Naive B cell (primary cell): ENCODE data around the gene ANO2. TPM values are rescaled to one million over a fixed set of nuclear protein-coding genes. Genes with fewer than 3 reads are reported as not detected.

Experiments
- ATAC-seq, 2 donors: fragments of 150-1000 bp; cut with Tn5 transposase; 2 replicates each; pipeline ENCODE4 v1.10.0; 2021; ENCODE audit warnings: low read depth in 2 of 2, mild to moderate bottlenecking in 2 of 2, moderate library complexity in 2 of 2
- DNase-seq: peaks from one replicate; pipeline ENCODE4 v3.0.0; 2022
- H3K27ac Mint-ChIP-seq, 6 donors: one replicate each; pipeline ENCODE4 v1.8.0; 2020 to 2022; ENCODE audit warnings: mild to moderate bottlenecking in 6 of 6, mixed read lengths in 6 of 6, moderate library complexity in 5 of 6, inconsistent platforms in 2 of 6
- H3K27me3 Mint-ChIP-seq, 3 donors: one replicate each; pipeline ENCODE4 v1.8.0; 2021 to 2022; ENCODE audit warnings: mixed read lengths in 3 of 3, mild to moderate bottlenecking in 1 of 3
- H3K36me3 Mint-ChIP-seq, 2 donors: one replicate each; pipeline ENCODE4 v1.8.0; 2020 to 2022; ENCODE audit warnings: mixed read lengths in 2 of 2, inconsistent platforms in 1 of 2, mild to moderate bottlenecking in 1 of 2
- H3K4me1 Mint-ChIP-seq, 3 donors: one replicate each; pipeline ENCODE4 v1.8.0; 2020 to 2022; ENCODE audit warnings: mixed read lengths in 3 of 3, inconsistent platforms in 1 of 3, mild to moderate bottlenecking in 1 of 3, moderate library complexity in 1 of 3
- H3K4me3 Mint-ChIP-seq, 8 donors: one replicate each; pipeline ENCODE4 v1.8.0; 2020 to 2022; ENCODE audit warnings: mild to moderate bottlenecking in 8 of 8, mixed read lengths in 8 of 8, moderate library complexity in 8 of 8, inconsistent platforms in 2 of 8
- H3K9me3 Mint-ChIP-seq, 7 donors: one replicate each; pipeline ENCODE4 v1.8.0; 2020 to 2022; ENCODE audit warnings: mixed read lengths in 7 of 7, mild to moderate bottlenecking in 5 of 7, inconsistent platforms in 2 of 7, moderate library complexity in 1 of 7
- polyA plus RNA-seq, 6 donors: library from polyadenylated mRNA; unstranded; fragments of 300-500 nt; fragmentation: Illumina TruSeq; gene quantifications; one replicate each; pipeline ENCODE4 v1.2.3, GENCODE V29; 2021; ENCODE audit warnings: low read depth in 6 of 6

ANO2 gene
- polyA plus RNA-seq, 6 donors from 2014 or later: not detected

- H3K4me1 Mint-ChIP-seq: no peaks in the 10 kb centered on the region
- H3K4me3 Mint-ChIP-seq: no peak overlapping the region
- H3K36me3 Mint-ChIP-seq: no peaks in the 10 kb centered on the region
- H3K27me3 Mint-ChIP-seq: peaks cover 3 to 17% (median 4%) of the 10 kb centered on the region in 3 donors
- H3K9me3 Mint-ChIP-seq: peaks cover 0 to 4% (median 0%) of the 10 kb centered on the region in 7 donors
- peak overlapping the region in 1 of 6 donors; percentile 14 for H3K27ac Mint-ChIP-seq
- DNase-seq (no peak), ATAC-seq (no peak)
Observed at GRCh38 chr12:5581019-5581418, 364.0 kb downstream of the ANO2 start.

- Mint-ChIP-seq H3K27ac (no peak overlapping the region), H3K4me1 (no peaks in the 10 kb centered on the region), H3K9me3 (peaks cover 0 to 4% (median 0%) of the 10 kb centered on the region in 7 donors), H3K27me3 (peaks cover 11 to 24% (median 16%) of the 10 kb centered on the region in 3 donors), H3K4me3 (no peak overlapping the region), H3K36me3 (no peaks in the 10 kb centered on the region)
- ATAC-seq (no peak), DNase-seq (no peak)
Observed at GRCh38 chr12:5578775-5579174, 366.3 kb downstream of the ANO2 start.

GRCh38 chr12:5577741-5578140, 367.3 kb downstream of the ANO2 start:
- H3K27me3 Mint-ChIP-seq: peaks cover 11 to 19% (median 16%) of the 10 kb centered on the region in 3 donors
- H3K4me1 Mint-ChIP-seq: no peaks in the 10 kb centered on the region
- H3K9me3 Mint-ChIP-seq: peaks cover 0 to 4% (median 0%) of the 10 kb centered on the region in 7 donors
- H3K36me3 Mint-ChIP-seq: no peaks in the 10 kb centered on the region
- ATAC-seq (no peak), DNase-seq (no peak)
- H3K27ac Mint-ChIP-seq: no peak overlapping the region
- H3K4me3 Mint-ChIP-seq: no peak overlapping the region

GRCh38 chr12:5577211-5577612, 367.8 kb downstream of the ANO2 start:
- Mint-ChIP-seq H3K27me3 (peaks cover 11 to 20% (median 16%) of the 10 kb centered on the region in 3 donors), H3K4me3 (no peak overlapping the region), H3K36me3 (no peaks in the 10 kb centered on the region), H3K9me3 (peaks cover 0 to 4% (median 0%) of the 10 kb centered on the region in 7 donors), H3K27ac (peak overlapping the region in 1 of 6 donors; percentile 55), H3K4me1 (no peaks in the 10 kb centered on the region)
- no peak for ATAC-seq
- DNase-seq: no peak

- Mint-ChIP-seq H3K4me1 (no peaks in the 10 kb centered on the region), H3K36me3 (no peaks in the 10 kb centered on the region), H3K27ac (no peak overlapping the region), H3K9me3 (peaks cover 0 to 5% (median 0%) of the 10 kb centered on the region in 7 donors), H3K4me3 (no peak overlapping the region), H3K27me3 (peaks cover 16 to 20% (median 16%) of the 10 kb centered on the region in 3 donors)
- DNase-seq: no peak
- no peak for ATAC-seq
Observed at GRCh38 chr12:5575987-5576386, 369.1 kb downstream of the ANO2 start.

GRCh38 chr12:5575232-5575631, 369.8 kb downstream of the ANO2 start:
- Mint-ChIP-seq H3K36me3 (no peaks in the 10 kb centered on the region), H3K27ac (no peak overlapping the region), H3K4me3 (no peak overlapping the region), H3K4me1 (no peaks in the 10 kb centered on the region), H3K9me3 (peaks cover 0 to 5% (median 0%) of the 10 kb centered on the region in 7 donors), H3K27me3 (peaks cover 16 to 20% (median 16%) of the 10 kb centered on the region in 3 donors)
- no peak for ATAC-seq
- DNase-seq: no peak

- ATAC-seq: no peak
- peaks cover 16 to 25% (median 19%) of the 10 kb centered on the region in 3 donors for H3K27me3 Mint-ChIP-seq
Observed at GRCh38 chr12:5573390-5573789, 371.7 kb downstream of the ANO2 start.

GRCh38 chr12:5571115-5571514, 373.9 kb downstream of the ANO2 start:
- no peaks in the 10 kb centered on the region for H3K36me3 Mint-ChIP-seq
- ATAC-seq (no peak), DNase-seq (no peak)
- no peaks in the 10 kb centered on the region for H3K4me1 Mint-ChIP-seq
- no peak overlapping the region for H3K4me3 Mint-ChIP-seq
- peaks cover 0 to 5% (median 0%) of the 10 kb centered on the region in 7 donors for H3K9me3 Mint-ChIP-seq
- no peak overlapping the region for H3K27ac Mint-ChIP-seq
- H3K27me3 Mint-ChIP-seq: peaks cover 18 to 38% (median 27%) of the 10 kb centered on the region in 3 donors

More at GRCh38 chr12:5573390-5573789, 371.7 kb downstream of the ANO2 start:
- H3K4me3 Mint-ChIP-seq: no peak overlapping the region
- H3K9me3 Mint-ChIP-seq: peaks cover 0 to 5% (median 0%) of the 10 kb centered on the region in 7 donors
- no peak for DNase-seq
- H3K4me1 Mint-ChIP-seq: no peaks in the 10 kb centered on the region
- H3K36me3 Mint-ChIP-seq: no peaks in the 10 kb centered on the region
- H3K27ac Mint-ChIP-seq: no peak overlapping the region

- H3K27ac Mint-ChIP-seq: no peak overlapping the region
- peaks cover 18 to 38% (median 27%) of the 10 kb centered on the region in 3 donors for H3K27me3 Mint-ChIP-seq
- no peak for ATAC-seq
- H3K4me1 Mint-ChIP-seq: no peaks in the 10 kb centered on the region
- H3K9me3 Mint-ChIP-seq: peaks cover 0 to 5% (median 0%) of the 10 kb centered on the region in 7 donors
- no peak overlapping the region for H3K4me3 Mint-ChIP-seq
- no peak for DNase-seq
- H3K36me3 Mint-ChIP-seq: no peaks in the 10 kb centered on the region
Observed at GRCh38 chr12:5570416-5570815, 374.6 kb downstream of the ANO2 start.

- DNase-seq (no peak), ATAC-seq (no peak)
- Mint-ChIP-seq H3K27me3 (peaks cover 19 to 32% (median 20%) of the 10 kb centered on the region in 3 donors), H3K4me1 (no peaks in the 10 kb centered on the region), H3K9me3 (peaks cover 0 to 5% (median 0%) of the 10 kb centered on the region in 7 donors), H3K36me3 (no peaks in the 10 kb centered on the region), H3K27ac (peak overlapping the region in 1 of 6 donors; percentile 58), H3K4me3 (peak overlapping the region in 1 of 8 donors; percentile 20)
Observed at GRCh38 chr12:5568325-5568981, 376.6 kb downstream of the ANO2 start.

GRCh38 chr12:5567016-5567725, 377.9 kb downstream of the ANO2 start:
- no peak for DNase-seq
- H3K36me3 Mint-ChIP-seq: no peaks in the 10 kb centered on the region

GRCh38 chr12:5565933-5566599, 379.0 kb downstream of the ANO2 start:
- no peaks in the 10 kb centered on the region for H3K4me1 Mint-ChIP-seq
- H3K27me3 Mint-ChIP-seq: peaks cover 15 to 24% (median 18%) of the 10 kb centered on the region in 3 donors
- H3K9me3 Mint-ChIP-seq: peaks cover 0 to 2% (median 0%) of the 10 kb centered on the region in 7 donors
- ATAC-seq (no peak), DNase-seq (no peak)
- no peak overlapping the region for H3K4me3 Mint-ChIP-seq
- H3K27ac Mint-ChIP-seq: no peak overlapping the region
- no peaks in the 10 kb centered on the region for H3K36me3 Mint-ChIP-seq

More at GRCh38 chr12:5567016-5567725, 377.9 kb downstream of the ANO2 start:
- peaks cover 20 to 28% (median 24%) of the 10 kb centered on the region in 3 donors for H3K27me3 Mint-ChIP-seq
- ATAC-seq: no peak
- no peak overlapping the region for H3K27ac Mint-ChIP-seq
- H3K9me3 Mint-ChIP-seq: peaks cover 0 to 5% (median 0%) of the 10 kb centered on the region in 7 donors
- H3K4me1 Mint-ChIP-seq: no peaks in the 10 kb centered on the region
- no peak overlapping the region for H3K4me3 Mint-ChIP-seq

- no peaks in the 10 kb centered on the region for H3K4me1 Mint-ChIP-seq
- H3K27me3 Mint-ChIP-seq: peaks cover 12 to 32% (median 20%) of the 10 kb centered on the region in 3 donors
- H3K27ac Mint-ChIP-seq: no peak overlapping the region
- DNase-seq (no peak), ATAC-seq (no peak)
- H3K36me3 Mint-ChIP-seq: no peaks in the 10 kb centered on the region
- peaks cover 0 to 5% (median 0%) of the 10 kb centered on the region in 7 donors for H3K9me3 Mint-ChIP-seq
- no peak overlapping the region for H3K4me3 Mint-ChIP-seq
Observed at GRCh38 chr12:5562581-5562980, 382.5 kb downstream of the ANO2 start.
